Activated CD4-positive, alpha-beta T cell treated with anti-CD3 and anti-CD28 coated beads for 4 hours (primary cell): ENCODE data around the gene PLEKHA4.
"Not testable (repeated sequence)": the region's sequence is repeated elsewhere in the genome, so short reads cannot be mapped to it uniquely, and the experiment has no call there.

Experiments used
- DNase-seq, 2 donors: peaks; one replicate each; pipeline ENCODE4 v3.0.0-alpha.2; 2020

Gene PLEKHA4

GRCh38 chr19:48883726-48884125 lies 15.3 kb upstream of the PLEKHA4 start:
- DNase-seq = no peak

GRCh38 chr19:48881741-48882657 lies 13.6 kb upstream of the PLEKHA4 start:
- DNase-seq = no peak

- DNase-seq = not testable (repeated sequence)
Observed at GRCh38 chr19:48879696-48880095, 11.3 kb upstream of the PLEKHA4 start.

- DNase-seq = no peak
Observed at GRCh38 chr19:48879025-48879637, 10.7 kb upstream of the PLEKHA4 start.

- no peak for DNase-seq
Observed at GRCh38 chr19:48878196-48879024, 10.0 kb upstream of the PLEKHA4 start.

GRCh38 chr19:48877855-48878195 lies 9.4 kb upstream of the PLEKHA4 start:
- DNase-seq = no peak

GRCh38 chr19:48876043-48876981 lies 7.9 kb upstream of the PLEKHA4 start:
- DNase-seq = peak; percentile 48 to 54

GRCh38 chr19:48874303-48875135 lies 6.1 kb upstream of the PLEKHA4 start:
- no peak for DNase-seq

- DNase-seq = no peak
Observed at GRCh38 chr19:48873476-48874302, 5.3 kb upstream of the PLEKHA4 start.

- DNase-seq = peak; percentile 74 to 77
Observed at GRCh38 chr19:48872884-48873475, 4.6 kb upstream of the PLEKHA4 start.

- peak; percentile 95 to 100 for DNase-seq
Observed at GRCh38 chr19:48872182-48872883, 3.9 kb upstream of the PLEKHA4 start, which contains the start of gene PPP1R15A. Gene PPP1R15A, plus strand, starts transcription at chr19:48872421. Its CDS starts 813 bp downstream, at chr19:48873234.

GRCh38 chr19:48871471-48872181 lies 3.2 kb upstream of the PLEKHA4 start:
- not testable (repeated sequence) for DNase-seq

- DNase-seq = no peak
Observed at GRCh38 chr19:48870048-48870447, 1.6 kb upstream of the PLEKHA4 start.

- no peak for DNase-seq
Observed at GRCh38 chr19:48867746-48868113, 687 bp downstream of the PLEKHA4 start.

- no peak for DNase-seq
Observed at GRCh38 chr19:48867123-48867745, 1.2 kb downstream of the PLEKHA4 start.

- no peak for DNase-seq
Observed at GRCh38 chr19:48866692-48867091, 1.7 kb downstream of the PLEKHA4 start.

- DNase-seq = no peak
Observed at GRCh38 chr19:48862827-48863226, 5.6 kb downstream of the PLEKHA4 start.

GRCh38 chr19:48861313-48861712 lies 7.1 kb downstream of the PLEKHA4 start:
- no peak for DNase-seq
